OCI-LY1 (cell line): Measurements from ENCODE around the gene CTH.

Source experiments
- H2AFZ ChIP-seq: fragments of 200-600 bp; sonication (generic), shearing (Covaris generic); 2 replicates; pipeline ENCODE4 v1.6.0; 2014; ENCODE audit warnings: antibody characterized with exemption, mild to moderate bottlenecking, low read length
- H3F3A ChIP-seq: fragments of 200-600 bp; sonication (generic), shearing (Covaris generic); 2 replicates; pipeline ENCODE4 v1.6.0; 2014; ENCODE audit warnings: mild to moderate bottlenecking, antibody characterized with exemption, low read length, moderate library complexity; ENCODE audit not compliant: insufficient read depth
- H3K27ac ChIP-seq: fragments of 200-600 bp; sonication (generic); 2 replicates; pipeline ENCODE4 v1.5.1; 2014; ENCODE audit warnings: low read length, mixed run types, mild to moderate bottlenecking, low read depth; ENCODE audit not compliant: poor library complexity, severe bottlenecking
- H3K27me3 ChIP-seq: fragments of 200-600 bp; sonication (generic); 2 replicates; pipeline ENCODE4 v1.6.0; 2014; ENCODE audit warnings: antibody characterized with exemption, mild to moderate bottlenecking, low read length, moderate library complexity; ENCODE audit not compliant: insufficient read depth
- H3K36me3 ChIP-seq: fragments of 200-600 bp; sonication (generic); 2 replicates; pipeline ENCODE4 v1.6.1; 2014; ENCODE audit warnings: mild to moderate bottlenecking, antibody characterized with exemption, low read length, moderate library complexity, mixed read lengths; ENCODE audit not compliant: insufficient read depth
- H3K4me1 ChIP-seq: fragments of 200-600 bp; sonication (generic); 2 replicates; pipeline ENCODE4 v1.5.1; 2014; ENCODE audit warnings: mild to moderate bottlenecking, low read length, moderate library complexity; ENCODE audit not compliant: insufficient read depth, severe bottlenecking
- H3K4me2 ChIP-seq: fragments of 200-600 bp; sonication (generic), shearing (Covaris generic); 2 replicates; pipeline ENCODE4 v1.6.1; 2014; ENCODE audit warnings: low read length
- H3K4me3 ChIP-seq: fragments of 200-600 bp; sonication (generic); 2 replicates; pipeline ENCODE4 v1.5.1; 2014; ENCODE audit warnings: low read length, low read depth, mild to moderate bottlenecking, mixed read lengths; ENCODE audit not compliant: poor library complexity, severe bottlenecking
- H3K79me2 ChIP-seq: fragments of 200-600 bp; shearing (Covaris generic); 2 replicates; pipeline ENCODE4 v1.6.1; 2016; ENCODE audit warnings: mixed run types, low read length, mixed read lengths; ENCODE audit not compliant: insufficient read depth
- H3K9ac ChIP-seq: fragments of 200-600 bp; sonication (generic), shearing (Covaris generic); 2 replicates; pipeline ENCODE4 v1.6.1; 2014; ENCODE audit warnings: mild to moderate bottlenecking, low read length, mixed read lengths
- H3K9me2 ChIP-seq: fragments of 200-600 bp; sonication (generic), shearing (Covaris generic); 2 replicates; pipeline ENCODE4 v1.6.1; 2014; ENCODE audit warnings: low read depth, mild to moderate bottlenecking, low read length, mixed read lengths
- H3K9me3 ChIP-seq: fragments of 200-600 bp; shearing (Covaris generic); 2 replicates; pipeline ENCODE4 v1.6.1; 2014; ENCODE audit warnings: low read length, mixed read lengths
- H4K20me1 ChIP-seq: fragments of 200-600 bp; sonication (generic), shearing (Covaris generic); 2 replicates; pipeline ENCODE4 v1.6.0; 2016; ENCODE audit warnings: mild to moderate bottlenecking, low read length; ENCODE audit not compliant: insufficient read depth
- EZH2 ChIP-seq: fragments of 200-600 bp; sonication (generic), shearing (Covaris generic); IDR thresholded peaks from 2 replicates; pipeline ENCODE4 v1.8.0; 2017; ENCODE audit warnings: borderline replicate concordance, mixed run types, mild to moderate bottlenecking, antibody characterized with exemption, low read length, moderate library complexity, mixed read lengths
- TF ChIP-seq, protein P1 (sequence below): fragments of 200-600 bp; sonication (generic), shearing (Covaris generic); IDR thresholded peaks from 2 replicates; pipeline ENCODE4 v1.5.1; 2017; ENCODE audit warnings: mild to moderate bottlenecking, antibody characterized with exemption, low read length, moderate library complexity, mixed read lengths

Gene CTH

GRCh38 chr1:70429757-70430156 lies 18.7 kb downstream of the CTH start:
- H3K4me2 ChIP-seq: no peak overlapping the region
- no peak for TF ChIP-seq EZH2
- TF ChIP-seq, protein P1, sequence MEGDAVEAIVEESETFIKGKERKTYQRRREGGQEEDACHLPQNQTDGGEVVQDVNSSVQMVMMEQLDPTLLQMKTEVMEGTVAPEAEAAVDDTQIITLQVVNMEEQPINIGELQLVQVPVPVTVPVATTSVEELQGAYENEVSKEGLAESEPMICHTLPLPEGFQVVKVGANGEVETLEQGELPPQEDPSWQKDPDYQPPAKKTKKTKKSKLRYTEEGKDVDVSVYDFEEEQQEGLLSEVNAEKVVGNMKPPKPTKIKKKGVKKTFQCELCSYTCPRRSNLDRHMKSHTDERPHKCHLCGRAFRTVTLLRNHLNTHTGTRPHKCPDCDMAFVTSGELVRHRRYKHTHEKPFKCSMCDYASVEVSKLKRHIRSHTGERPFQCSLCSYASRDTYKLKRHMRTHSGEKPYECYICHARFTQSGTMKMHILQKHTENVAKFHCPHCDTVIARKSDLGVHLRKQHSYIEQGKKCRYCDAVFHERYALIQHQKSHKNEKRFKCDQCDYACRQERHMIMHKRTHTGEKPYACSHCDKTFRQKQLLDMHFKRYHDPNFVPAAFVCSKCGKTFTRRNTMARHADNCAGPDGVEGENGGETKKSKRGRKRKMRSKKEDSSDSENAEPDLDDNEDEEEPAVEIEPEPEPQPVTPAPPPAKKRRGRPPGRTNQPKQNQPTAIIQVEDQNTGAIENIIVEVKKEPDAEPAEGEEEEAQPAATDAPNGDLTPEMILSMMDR: no peak
- H3F3A ChIP-seq: no peaks in the 10 kb centered on the region
- H3K36me3 ChIP-seq: peaks cover 5% of the 10 kb centered on the region; the same call in 1 of the 2 replicates
- H3K4me1 ChIP-seq: no peaks in the 10 kb centered on the region
- no peaks in the 10 kb centered on the region for H3K27me3 ChIP-seq
- H2AFZ ChIP-seq: no peak overlapping the region
- no peak overlapping the region for H3K27ac ChIP-seq
- no peaks in the 10 kb centered on the region for H3K79me2 ChIP-seq
- H3K4me3 ChIP-seq: no peak overlapping the region
- H3K9ac ChIP-seq: no peak overlapping the region
- H3K9me3 ChIP-seq: no peaks in the 10 kb centered on the region
- H4K20me1 ChIP-seq: no peaks in the 10 kb centered on the region
- H3K9me2 ChIP-seq: no peaks in the 10 kb centered on the region

- Histone ChIP-seq H2AFZ (no peak overlapping the region), H3K4me3 (no peak overlapping the region), H3K4me2 (no peak overlapping the region), H3K9me2 (no peaks in the 10 kb centered on the region), H3K9ac (no peak overlapping the region), H3K27ac (no peak overlapping the region), H3K79me2 (no peaks in the 10 kb centered on the region), H3K4me1 (no peaks in the 10 kb centered on the region), H3K27me3 (no peaks in the 10 kb centered on the region), H3F3A (no peaks in the 10 kb centered on the region), H4K20me1 (no peaks in the 10 kb centered on the region), H3K36me3 (peaks cover 5% of the 10 kb centered on the region; the same call in 1 of the 2 replicates), H3K9me3 (no peaks in the 10 kb centered on the region)
- no peak for TF ChIP-seq EZH2
- TF ChIP-seq, protein P1: no peak
Observed at GRCh38 chr1:70431317-70431716, 20.2 kb downstream of the CTH start.

- no peaks in the 10 kb centered on the region for H3K9me2 ChIP-seq
Observed at GRCh38 chr1:70431874-70432273, 20.8 kb downstream of the CTH start.

More at GRCh38 chr1:70431874-70432273, 20.8 kb downstream of the CTH start:
- Histone ChIP-seq H3K27me3 (no peaks in the 10 kb centered on the region), H3K9me3 (no peaks in the 10 kb centered on the region), H4K20me1 (no peaks in the 10 kb centered on the region), H3K4me1 (no peaks in the 10 kb centered on the region), H3K36me3 (peaks cover 5% of the 10 kb centered on the region; the same call in 1 of the 2 replicates), H3K27ac (no peak overlapping the region), H3K4me2 (no peak overlapping the region), H3F3A (no peaks in the 10 kb centered on the region), H3K79me2 (no peaks in the 10 kb centered on the region), H2AFZ (no peak overlapping the region), H3K9ac (no peak overlapping the region), H3K4me3 (no peak overlapping the region)
- TF ChIP-seq, protein P1: no peak
- TF ChIP-seq EZH2: no peak
